ENCODE results near the gene GLIS1. TPM values are rescaled to one million over a fixed set of nuclear protein-coding genes. Genes with fewer than 3 reads are reported as not detected.

GLIS1 gene
- total RNA-seq, 1 experiment from 2014 or later: not detected

DNA sequence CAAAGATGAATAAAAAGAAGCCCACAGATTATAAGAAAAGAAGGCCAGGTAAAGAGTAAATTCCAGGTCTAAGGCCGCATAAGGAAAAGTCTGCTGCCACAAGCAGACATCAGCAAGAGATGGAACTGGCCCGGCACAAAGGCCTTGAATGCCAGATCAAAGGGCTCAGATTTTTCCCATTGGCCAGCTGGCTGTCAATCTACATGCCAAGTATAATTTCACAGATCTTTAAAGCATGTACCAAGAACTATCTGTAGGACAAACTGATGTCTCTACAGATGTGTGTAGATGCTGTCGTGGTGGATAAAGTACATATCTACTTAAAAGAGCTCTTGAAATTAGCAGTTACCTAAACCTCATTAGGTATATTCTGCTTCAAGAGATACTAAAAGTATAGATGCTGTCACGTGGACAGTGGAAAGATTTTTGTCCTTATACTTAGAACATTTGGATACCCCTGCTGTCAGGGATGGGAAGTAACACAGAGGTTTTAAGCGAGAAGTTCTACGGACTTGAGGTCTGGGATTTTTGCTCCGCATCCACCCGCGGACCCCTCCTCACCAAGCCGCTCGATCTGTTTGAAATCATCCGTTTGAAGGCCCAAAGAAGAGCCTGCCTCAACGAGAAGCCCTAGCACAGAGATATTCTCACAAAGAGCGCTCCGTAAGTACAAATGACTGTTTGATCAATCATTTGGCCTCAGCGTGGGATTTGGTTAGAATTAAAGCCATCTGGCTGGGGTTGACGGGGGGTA lies 10.1 kb downstream of the GLIS1 start:
- H3K27ac ChIP-seq: no peak overlapping the region
- no peaks in the 10 kb centered on the region for H3K9me2 ChIP-seq (ENCODE audit: insufficient read depth)
- H4K20me1 ChIP-seq (ENCODE audit: insufficient read depth): no peaks in the 10 kb centered on the region
- CTCF ChIA-PET: no interaction called here
- no peaks in the 10 kb centered on the region for H3K36me3 ChIP-seq (ENCODE audit: low read depth)
- H3K79me2 ChIP-seq (ENCODE audit: low read depth): no peaks in the 10 kb centered on the region
- H3F3A ChIP-seq (ENCODE audit: insufficient read depth, low read depth): no peaks in the 10 kb centered on the region
- no peak for DNase-seq
- intact Hi-C loops (cut with micrococcal nuclease; ENCODE audit: unreplicated experiment): no loop called here
- H3K9me3 ChIP-seq (ENCODE audit: insufficient read depth, low read depth): no peaks in the 10 kb centered on the region
- peaks cover 60% of the 10 kb centered on the region for H3K27me3 ChIP-seq (ENCODE audit: insufficient read depth, low read depth)
- no TSS peak for BruUV-seq (replicated peaks)
- POLR2A ChIA-PET (ENCODE audit: unreplicated experiment): no interaction called here
- no peak overlapping the region for H2AFZ ChIP-seq
- no peaks in the 10 kb centered on the region for H3K4me1 ChIP-seq (replicated peaks; ENCODE audit: insufficient read depth)
- TF ChIP-seq, protein P1, sequence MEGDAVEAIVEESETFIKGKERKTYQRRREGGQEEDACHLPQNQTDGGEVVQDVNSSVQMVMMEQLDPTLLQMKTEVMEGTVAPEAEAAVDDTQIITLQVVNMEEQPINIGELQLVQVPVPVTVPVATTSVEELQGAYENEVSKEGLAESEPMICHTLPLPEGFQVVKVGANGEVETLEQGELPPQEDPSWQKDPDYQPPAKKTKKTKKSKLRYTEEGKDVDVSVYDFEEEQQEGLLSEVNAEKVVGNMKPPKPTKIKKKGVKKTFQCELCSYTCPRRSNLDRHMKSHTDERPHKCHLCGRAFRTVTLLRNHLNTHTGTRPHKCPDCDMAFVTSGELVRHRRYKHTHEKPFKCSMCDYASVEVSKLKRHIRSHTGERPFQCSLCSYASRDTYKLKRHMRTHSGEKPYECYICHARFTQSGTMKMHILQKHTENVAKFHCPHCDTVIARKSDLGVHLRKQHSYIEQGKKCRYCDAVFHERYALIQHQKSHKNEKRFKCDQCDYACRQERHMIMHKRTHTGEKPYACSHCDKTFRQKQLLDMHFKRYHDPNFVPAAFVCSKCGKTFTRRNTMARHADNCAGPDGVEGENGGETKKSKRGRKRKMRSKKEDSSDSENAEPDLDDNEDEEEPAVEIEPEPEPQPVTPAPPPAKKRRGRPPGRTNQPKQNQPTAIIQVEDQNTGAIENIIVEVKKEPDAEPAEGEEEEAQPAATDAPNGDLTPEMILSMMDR (conservative IDR thresholded peaks at IDR 0.05): no peak
- H3K4me3 ChIP-seq: no peak overlapping the region
- H3K4me2 ChIP-seq: no peak overlapping the region

DNA sequence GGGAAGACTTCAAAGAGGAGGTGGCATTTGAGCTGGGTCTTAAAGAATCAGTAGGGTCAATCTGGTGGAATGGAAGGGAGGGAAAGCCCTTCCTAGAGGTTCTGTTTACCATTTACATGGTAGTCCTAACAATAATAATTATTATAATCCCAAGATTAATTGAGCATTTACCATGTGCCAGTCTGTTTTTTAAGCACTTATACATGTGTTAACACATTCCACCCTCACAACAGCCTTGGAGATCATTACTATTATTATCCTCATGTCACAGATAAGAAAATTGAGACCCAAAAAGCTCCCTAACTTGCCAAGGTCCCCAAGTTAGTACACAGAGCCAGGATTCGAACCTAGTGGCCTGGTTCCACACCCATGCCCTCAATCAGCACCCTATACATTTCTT lies 10.8 kb downstream of the GLIS1 start:
- H3K27me3 ChIP-seq (ENCODE audit: insufficient read depth, low read depth): peaks cover 58% of the 10 kb centered on the region
- no peak for DNase-seq
- ChIA-PET CTCF (no interaction called here), POLR2A (ENCODE audit: unreplicated experiment) (no interaction called here)
- H3K36me3 ChIP-seq (ENCODE audit: low read depth): no peaks in the 10 kb centered on the region
- TF ChIP-seq EZH2 (IDR thresholded peaks at IDR 0.05; ENCODE audit: low read depth): no peak
- TF ChIP-seq, protein P1 (conservative IDR thresholded peaks at IDR 0.05): no peak
- no peaks in the 10 kb centered on the region for H3K9me2 ChIP-seq (ENCODE audit: insufficient read depth)
- H3K27ac ChIP-seq: no peak overlapping the region
- intact Hi-C loops (cut with micrococcal nuclease; ENCODE audit: unreplicated experiment): no loop called here
- no peak overlapping the region for H3K4me3 ChIP-seq
- no peaks in the 10 kb centered on the region for H3F3A ChIP-seq (ENCODE audit: insufficient read depth, low read depth)
- BruUV-seq (replicated peaks): no TSS peak
- no peaks in the 10 kb centered on the region for H4K20me1 ChIP-seq (ENCODE audit: insufficient read depth)
- H3K4me2 ChIP-seq: no peak overlapping the region
- no peak overlapping the region for H2AFZ ChIP-seq
- H3K4me1 ChIP-seq (replicated peaks; ENCODE audit: insufficient read depth): no peaks in the 10 kb centered on the region
- no peaks in the 10 kb centered on the region for H3K79me2 ChIP-seq (ENCODE audit: low read depth)
- H3K9me3 ChIP-seq (ENCODE audit: insufficient read depth, low read depth): no peaks in the 10 kb centered on the region

DNA sequence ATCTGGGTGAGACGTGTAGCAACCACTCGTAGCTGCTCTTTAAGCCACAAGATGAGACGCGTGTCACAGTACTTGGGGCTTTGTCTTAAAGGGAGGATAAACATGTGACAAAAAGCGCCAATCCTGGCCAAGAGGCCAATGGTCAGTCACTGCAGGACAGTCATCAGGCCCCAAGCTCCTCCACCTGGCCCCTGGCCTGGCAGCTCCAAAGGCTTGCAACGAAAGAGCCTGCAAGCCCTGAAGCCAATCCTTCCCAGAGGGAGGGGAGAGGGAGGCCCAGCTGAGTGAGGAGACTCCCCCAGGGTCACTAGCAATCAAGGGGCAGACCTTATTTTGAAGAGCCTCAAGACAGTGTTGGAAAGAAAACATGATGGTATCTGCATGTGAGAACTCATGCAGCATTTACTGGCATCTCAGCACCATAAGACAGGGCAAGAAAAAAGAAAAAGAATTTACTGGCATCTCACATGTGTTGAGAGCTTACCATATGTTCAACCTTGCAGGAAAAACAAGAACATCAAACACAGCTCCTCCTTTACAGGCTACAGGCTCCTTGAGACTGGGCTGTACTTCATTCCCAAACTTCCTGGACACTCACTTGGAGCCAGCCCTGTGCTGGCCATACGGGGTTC lies 11.4 kb downstream of the GLIS1 start:
- H3F3A ChIP-seq (ENCODE audit: insufficient read depth, low read depth): no peaks in the 10 kb centered on the region
- H3K27me3 ChIP-seq (ENCODE audit: insufficient read depth, low read depth): peaks cover 52% of the 10 kb centered on the region
- no peaks in the 10 kb centered on the region for H3K9me2 ChIP-seq (ENCODE audit: insufficient read depth)
- intact Hi-C loops (cut with micrococcal nuclease; ENCODE audit: unreplicated experiment): no loop called here
- no peaks in the 10 kb centered on the region for H3K36me3 ChIP-seq (ENCODE audit: low read depth)
- TF ChIP-seq EZH2 (IDR thresholded peaks at IDR 0.05; ENCODE audit: low read depth): no peak
- TF ChIP-seq, protein P1 (conservative IDR thresholded peaks at IDR 0.05): no peak
- no peaks in the 10 kb centered on the region for H3K4me1 ChIP-seq (replicated peaks; ENCODE audit: insufficient read depth)
- no TSS peak for BruUV-seq (replicated peaks)
- no peak overlapping the region for H3K27ac ChIP-seq
- ChIA-PET CTCF (interaction anchor here (0.5 kb wide), 1 partner anchor 69 kb away, joined by 3 read pairs; no protein-coding TSS in a partner anchor), POLR2A (ENCODE audit: unreplicated experiment) (no interaction called here)
- no peaks in the 10 kb centered on the region for H3K79me2 ChIP-seq (ENCODE audit: low read depth)
- no peaks in the 10 kb centered on the region for H4K20me1 ChIP-seq (ENCODE audit: insufficient read depth)
- no peak overlapping the region for H3K4me3 ChIP-seq
- H2AFZ ChIP-seq: no peak overlapping the region
- H3K9me3 ChIP-seq (ENCODE audit: insufficient read depth, low read depth): no peaks in the 10 kb centered on the region
- no peak for DNase-seq
- no peak overlapping the region for H3K4me2 ChIP-seq

Measured in PC-9 (cell line).